Gastroesophageal sphincter (tissue), 4 donors: ENCODE data around the gene C19orf47. TPM values are rescaled to one million over a fixed set of nuclear protein-coding genes. Genes with fewer than 3 reads are reported as not detected.

Experiments
- ATAC-seq: fragments of 150-250 bp; one replicate; pipeline ENCODE4 v1.9.1; 2016; ENCODE audit warnings: mild to moderate bottlenecking, moderate library complexity
- H3K27ac ChIP-seq, 4 donors: fragments of 200-600 bp; sonication (generic) in 3 of 4; 1 replicate in 3 of 4; 2 replicates in 1 of 4; pipeline ENCODE4 v1.5.1; 2016 to 2019
- H3K27me3 ChIP-seq: fragments of 200-600 bp; sonication (generic); one replicate; pipeline ENCODE4 v1.5.1; 2019
- H3K36me3 ChIP-seq, 2 donors: fragments of 200-600 bp; sonication (generic); one replicate each; pipeline ENCODE4 v1.5.1; 2019; ENCODE audit warnings: control low read depth in 1 of 2
- H3K4me1 ChIP-seq, 3 donors: fragments of 200-600 bp; sonication (generic); 1 replicate in 2 of 3; 2 replicates in 1 of 3; pipeline ENCODE4 v1.5.1; 2016 to 2019; ENCODE audit warnings: control low read depth in 2 of 3
- H3K4me3 ChIP-seq, 2 donors: fragments of 200-600 bp; sonication (generic); one replicate each; pipeline ENCODE4 v1.5.1; 2019; ENCODE audit warnings: mild to moderate bottlenecking in 1 of 2, moderate library complexity in 1 of 2
- H3K9me3 ChIP-seq, 3 donors: fragments of 200-600 bp; sonication (generic); one replicate each; pipeline ENCODE4 v1.5.1; 2017 to 2019; ENCODE audit warnings: control low read depth in 2 of 3
- EP300 ChIP-seq: sonication (generic); formaldehyde crosslinking; IDR thresholded peaks from one replicate; pipeline ENCODE4 v1.6.1; 2017; ENCODE audit warnings: antibody characterized with exemption, mild to moderate bottlenecking
- POLR2A ChIP-seq, 2 donors: fragments of 450-650 bp; IDR thresholded peaks; one replicate each; pipeline ENCODE4 v1.6.1; 2017; ENCODE audit warnings: antibody characterized with exemption in 2 of 2, mild to moderate bottlenecking in 2 of 2, moderate library complexity in 1 of 2
- POLR2AphosphoS5 ChIP-seq: sonication (generic); formaldehyde crosslinking; IDR thresholded peaks from one replicate; pipeline ENCODE4 v1.6.1; 2017; ENCODE audit warnings: antibody characterized with exemption
- WGBS, 2 donors: methylation state at CpG; one replicate each; pipeline ENCODE4 v1.1.5; 2018; ENCODE audit warnings: low coverage in 1 of 2; 5-methylcytosine and 5-hydroxymethylcytosine counted together
- total RNA-seq, 4 donors: library from RNA; depleted of rRNA; stranded (reverse); fragments of >200 nt; gene quantifications; one replicate each; pipeline ENCODE4 v1.1.0, GENCODE V29; 2016
- TF ChIP-seq, protein P1 (sequence below), 4 experiments: fragments of 200-600 bp in 2 of 4; fragments of 450-650 bp in 2 of 4; sonication (generic) in 1 of 4; IDR thresholded peaks; one replicate each; pipeline ENCODE4 v1.5.1; 2017 to 2019; ENCODE audit warnings: antibody characterized with exemption in 4 of 4, mild to moderate bottlenecking in 2 of 4, moderate library complexity in 2 of 4

The C19orf47 gene, protein sequence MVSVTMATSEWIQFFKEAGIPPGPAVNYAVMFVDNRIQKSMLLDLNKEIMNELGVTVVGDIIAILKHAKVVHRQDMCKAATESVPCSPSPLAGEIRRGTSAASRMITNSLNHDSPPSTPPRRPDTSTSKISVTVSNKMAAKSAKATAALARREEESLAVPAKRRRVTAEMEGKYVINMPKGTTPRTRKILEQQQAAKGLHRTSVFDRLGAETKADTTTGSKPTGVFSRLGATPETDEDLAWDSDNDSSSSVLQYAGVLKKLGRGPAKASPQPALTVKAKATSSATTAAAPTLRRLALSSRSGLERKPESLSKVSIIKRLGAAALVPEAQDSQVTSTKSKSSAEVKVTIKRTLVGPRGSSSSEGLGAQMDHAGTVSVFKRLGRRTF
- 10 to 100 TPM in 3 of 4 donors, 1 to 10 TPM in 1; 10.0 to 29.7 (median 19.2) TPM for total RNA-seq

DNA sequence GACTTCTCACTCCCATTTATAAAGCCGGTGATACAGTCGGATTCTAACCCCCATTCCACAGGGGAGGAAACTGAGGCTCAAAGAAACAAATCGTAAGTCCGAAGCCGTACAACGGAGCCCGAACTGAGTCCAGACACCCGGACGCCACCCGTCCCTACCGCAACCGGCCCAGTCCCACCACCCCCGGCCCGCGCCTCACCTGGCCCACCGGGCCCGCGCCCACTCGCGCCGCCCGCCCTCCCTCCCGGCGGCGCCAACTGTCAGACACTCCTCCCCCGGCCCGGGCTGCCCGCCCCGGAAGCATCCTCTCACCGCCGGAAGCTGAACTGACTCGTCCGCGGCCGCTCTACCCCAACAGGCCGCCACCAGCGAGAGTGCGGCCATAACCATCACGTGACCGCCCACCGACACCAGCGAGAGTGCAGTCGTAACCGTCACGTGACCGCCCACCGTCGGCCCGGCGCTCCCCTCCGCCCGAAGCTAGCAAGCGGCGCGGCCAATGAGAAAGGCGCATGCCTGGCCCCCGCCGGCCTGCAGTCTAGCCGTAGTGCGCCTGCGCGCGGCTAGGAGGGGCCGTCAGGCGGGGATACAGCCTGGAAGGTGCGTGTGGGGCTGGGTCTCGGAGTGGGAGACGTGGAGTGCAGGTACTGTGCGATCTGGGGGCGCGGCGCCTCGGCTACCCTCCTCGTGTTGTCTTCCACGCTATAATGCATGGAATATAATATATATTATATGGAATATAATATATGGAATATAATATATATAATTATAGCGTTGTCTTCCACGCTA, at the start of gene C19orf47, which contains the start of gene PLD3:
TSS of gene C19orf47 (minus strand) at position 273 of the 789 bp plus-strand sequence. CDS start 6,540 bp downstream, outside the sequence.
TSS of gene PLD3 (plus strand) at position 571 of the 789 bp plus-strand sequence. CDS start 17,789 bp downstream, outside the sequence.
- H3K9me3 ChIP-seq, result no peaks in the 10 kb centered on the region
- peaks cover 0 to 17% of the 10 kb centered on the region in 2 donors for H3K36me3 ChIP-seq
- H3K27me3 ChIP-seq, result no peaks in the 10 kb centered on the region
- H3K27ac ChIP-seq, result peak within 1 kb of the TSS; percentile 47 to 88 (median 85)
- TF ChIP-seq, protein P1, sequence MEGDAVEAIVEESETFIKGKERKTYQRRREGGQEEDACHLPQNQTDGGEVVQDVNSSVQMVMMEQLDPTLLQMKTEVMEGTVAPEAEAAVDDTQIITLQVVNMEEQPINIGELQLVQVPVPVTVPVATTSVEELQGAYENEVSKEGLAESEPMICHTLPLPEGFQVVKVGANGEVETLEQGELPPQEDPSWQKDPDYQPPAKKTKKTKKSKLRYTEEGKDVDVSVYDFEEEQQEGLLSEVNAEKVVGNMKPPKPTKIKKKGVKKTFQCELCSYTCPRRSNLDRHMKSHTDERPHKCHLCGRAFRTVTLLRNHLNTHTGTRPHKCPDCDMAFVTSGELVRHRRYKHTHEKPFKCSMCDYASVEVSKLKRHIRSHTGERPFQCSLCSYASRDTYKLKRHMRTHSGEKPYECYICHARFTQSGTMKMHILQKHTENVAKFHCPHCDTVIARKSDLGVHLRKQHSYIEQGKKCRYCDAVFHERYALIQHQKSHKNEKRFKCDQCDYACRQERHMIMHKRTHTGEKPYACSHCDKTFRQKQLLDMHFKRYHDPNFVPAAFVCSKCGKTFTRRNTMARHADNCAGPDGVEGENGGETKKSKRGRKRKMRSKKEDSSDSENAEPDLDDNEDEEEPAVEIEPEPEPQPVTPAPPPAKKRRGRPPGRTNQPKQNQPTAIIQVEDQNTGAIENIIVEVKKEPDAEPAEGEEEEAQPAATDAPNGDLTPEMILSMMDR (IDR thresholded peaks at IDR 0.05), result peak in 3 of 4 experiments; percentile 1 to 14 (median 13)
- TF ChIP-seq POLR2AphosphoS5, result peak; percentile 98
- TF ChIP-seq EP300, result no peak
- peak; percentile 80 to 81 for TF ChIP-seq POLR2A (IDR thresholded peaks at IDR 0.05)
- ATAC-seq, result peak; percentile 99
- peak within 1 kb of the TSS; percentile 68 to 81 for H3K4me3 ChIP-seq
- peaks cover 0 to 44% (median 9%) of the 10 kb centered on the region in 3 donors for H3K4me1 ChIP-seq
- WGBS, 2 donors, result 0 to 2% methylated on average over 5 to 17 of the region's 77 CpGs

DNA sequence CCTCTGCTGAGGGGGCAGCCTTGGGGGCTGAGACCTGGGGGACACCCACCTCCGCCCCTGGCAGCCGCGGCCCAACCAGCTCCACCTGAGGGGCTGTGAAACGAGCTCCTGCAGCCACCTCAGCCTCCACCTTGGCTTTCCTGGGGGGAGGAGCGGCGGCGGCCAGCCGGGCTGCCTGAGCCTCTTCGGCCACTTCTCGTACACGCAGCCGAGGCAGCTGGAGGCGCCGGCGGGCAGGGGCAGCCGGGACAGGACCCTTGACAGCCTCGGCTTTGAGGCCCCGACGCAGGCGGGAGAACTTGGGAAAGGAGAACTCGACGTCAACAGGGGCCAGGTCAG, 49.3 kb upstream of the C19orf47 start:
- Histone ChIP-seq H3K27ac (no peak overlapping the region), H3K36me3 (peaks cover 0 to 30% of the 10 kb centered on the region in 2 donors), H3K9me3 (no peaks in the 10 kb centered on the region), H3K4me1 (no peaks in the 10 kb centered on the region), H3K27me3 (no peaks in the 10 kb centered on the region), H3K4me3 (no peak overlapping the region)
- TF ChIP-seq POLR2AphosphoS5 (no peak), POLR2A (IDR thresholded peaks at IDR 0.05) (no peak), EP300 (no peak)
- TF ChIP-seq, protein P1 (IDR thresholded peaks at IDR 0.05), result no peak
- ATAC-seq, result no peak
- WGBS, 2 donors, result no CpG with 5 or more reads among the region's 22 CpGs

DNA sequence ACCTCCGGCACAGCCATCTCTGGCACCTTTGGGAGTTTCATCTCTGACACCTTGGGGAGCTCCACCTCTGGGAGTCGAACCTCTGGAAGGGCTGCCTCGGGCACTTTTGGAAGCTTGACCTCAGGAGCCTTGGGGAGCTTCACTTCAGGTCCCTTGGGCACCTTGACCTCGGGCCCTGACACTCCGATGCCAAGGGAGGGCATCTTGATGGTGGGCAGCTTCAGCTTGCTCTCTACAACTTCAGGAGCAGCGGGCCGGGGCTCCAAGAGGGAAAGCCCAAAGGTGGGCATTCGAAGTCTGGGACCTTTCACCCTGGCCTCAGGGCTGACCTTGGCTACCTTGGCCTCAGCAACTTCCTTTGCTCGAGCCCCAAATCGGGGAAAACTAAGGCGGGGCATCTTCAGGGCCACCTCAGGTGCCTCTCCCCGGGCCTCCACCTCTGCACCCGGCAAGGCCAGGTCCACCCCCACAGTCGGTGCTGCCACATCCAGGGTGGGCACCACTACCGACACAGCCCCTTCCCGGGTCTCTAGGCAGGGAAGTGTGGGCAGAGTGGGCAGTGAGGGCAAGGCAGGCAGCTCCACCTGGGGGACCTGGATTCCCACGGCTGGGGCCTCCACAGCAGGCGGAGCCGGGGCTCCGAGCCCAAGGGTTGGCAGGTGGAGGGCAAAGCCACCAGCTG, 48.8 kb upstream of the C19orf47 start:
- Histone ChIP-seq H3K9me3 (no peaks in the 10 kb centered on the region), H3K36me3 (peaks cover 0 to 30% of the 10 kb centered on the region in 2 donors), H3K4me1 (no peaks in the 10 kb centered on the region), H3K27ac (no peak overlapping the region), H3K27me3 (no peaks in the 10 kb centered on the region), H3K4me3 (no peak overlapping the region)
- 100% methylated on average over 1 of the region's 20 CpGs; no CpG with 5 or more reads in 1 of the 2 donors for WGBS, 2 donors
- no peak for ATAC-seq
- no peak for TF ChIP-seq POLR2AphosphoS5
- no peak for TF ChIP-seq POLR2A (IDR thresholded peaks at IDR 0.05)
- no peak for TF ChIP-seq EP300
- TF ChIP-seq, protein P1 (IDR thresholded peaks at IDR 0.05), result no peak

DNA sequence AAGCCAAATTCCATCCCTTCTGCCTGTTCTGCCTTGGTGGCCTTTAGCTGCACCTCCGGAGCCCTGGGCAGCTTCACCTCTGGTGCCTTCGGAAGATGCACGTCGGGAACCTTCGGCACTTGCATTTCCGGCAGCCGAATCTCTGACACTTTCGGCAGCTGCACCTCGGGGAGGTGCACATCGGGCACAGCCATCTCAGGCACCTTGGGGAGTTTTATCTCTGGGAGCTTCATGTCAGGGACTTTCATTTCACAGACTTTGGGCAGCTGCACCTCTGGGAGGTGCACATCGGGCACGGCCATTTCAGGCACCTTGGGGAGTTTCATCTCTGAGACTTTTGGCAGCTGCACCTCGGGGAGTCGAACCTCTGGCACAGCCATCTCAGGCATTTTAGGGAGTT, 47.8 kb upstream of the C19orf47 start:
- no peaks in the 10 kb centered on the region for H3K9me3 ChIP-seq
- no peak for ATAC-seq
- H3K27ac ChIP-seq, result no peak overlapping the region
- H3K4me1 ChIP-seq, result no peaks in the 10 kb centered on the region
- H3K36me3 ChIP-seq, result peaks cover 0 to 30% of the 10 kb centered on the region in 2 donors
- H3K27me3 ChIP-seq, result no peaks in the 10 kb centered on the region
- no peak overlapping the region for H3K4me3 ChIP-seq
- WGBS, 2 donors, result 90 to 92% methylated on average over 4 to 9 of the region's 14 CpGs
- TF ChIP-seq, protein P1 (IDR thresholded peaks at IDR 0.05), result no peak
- TF ChIP-seq POLR2AphosphoS5, result no peak
- TF ChIP-seq EP300, result no peak
- TF ChIP-seq POLR2A (IDR thresholded peaks at IDR 0.05), result no peak
